Kidney (tissue), 14 donors: Measurements from ENCODE around the gene ABCB6. TPM values are rescaled to one million over a fixed set of nuclear protein-coding genes. Genes with fewer than 3 reads are reported as not detected.
A peak's percentile ranks its signal among the peaks of the same experiment; 100 is the strongest.
"Not testable (repeated sequence)": the region's sequence is repeated elsewhere in the genome, so short reads cannot be mapped to it uniquely, and the experiment has no call there.

ENCODE experiments used
- DNase-seq, 5 donors: peaks; one replicate each; pipeline ENCODE4 v3.0.0-alpha.2; 2013 to 2020
- FAIRE-seq: peaks from 2 replicates; lab custom pipeline; 2012; peaks lifted over from hg19 to GRCh38; lab: Jason Lieb, UNC
- H3K27ac ChIP-seq, 2 donors: one replicate each; pipeline ENCODE4 v1.7.0; 2013; ENCODE audit warnings: low read depth in 2 of 2, low read length in 2 of 2, inconsistent platforms in 1 of 2
- H3K27me3 ChIP-seq: one replicate; pipeline ENCODE4 v1.7.1; 2013; ENCODE audit warnings: low read length, inconsistent platforms; ENCODE audit not compliant: control insufficient read depth, insufficient read depth
- H3K36me3 ChIP-seq, 3 donors: one replicate each; pipeline versions ENCODE4 v1.7.0 to v1.7.1; 2013; ENCODE audit warnings: low read length in 3 of 3, control low read depth in 1 of 3, inconsistent platforms in 1 of 3; ENCODE audit not compliant: insufficient read depth in 3 of 3, control insufficient read depth in 2 of 3
- H3K4me1 ChIP-seq, 3 donors: one replicate each; pipeline versions ENCODE4 v1.7.0 to v1.7.1; 2013; ENCODE audit warnings: low read length in 3 of 3, inconsistent platforms in 1 of 3, low read depth in 1 of 3; ENCODE audit not compliant: control insufficient read depth in 2 of 3, insufficient read depth in 2 of 3
- H3K4me3 ChIP-seq, 3 donors: one replicate each; pipeline versions ENCODE4 v1.7.0 to v1.8.1; 2013; ENCODE audit warnings: low read length in 3 of 3, control low read depth in 1 of 3, inconsistent platforms in 1 of 3
- H3K9ac ChIP-seq, 3 donors: one replicate each; pipeline versions ENCODE4 v1.7.0 to v1.7.1; 2013; ENCODE audit warnings: low read length in 3 of 3, control low read depth in 1 of 3, inconsistent platforms in 1 of 3
- H3K9me3 ChIP-seq, 3 donors: one replicate each; pipeline versions ENCODE4 v1.7.0 to v1.7.1; 2013; ENCODE audit warnings: low read length in 3 of 3, control low read depth in 1 of 3, inconsistent platforms in 1 of 3; ENCODE audit not compliant: control insufficient read depth in 2 of 3, insufficient read depth in 1 of 3
- intact Hi-C: fragments of 100-400 bp; cut with DNase I; formaldehyde crosslinking; loops from one replicate; pipeline ENCODE4 v1.11.1; 2022
- polyA plus RNA-seq: library from polyadenylated mRNA; stranded (reverse); fragments of 350-450 nt; fragmentation: Illumina TruSeq; extraction: RNeasy Lipid Tissue Mini Kit (QIAGEN cat#74804); gene quantifications from one replicate; pipeline ENCODE4 v1.2.3, GENCODE V29; 2014; ENCODE audit warnings: low read depth, low replicate concordance; ENCODE audit not compliant: insufficient read depth
- total RNA-seq: library from RNA; stranded (reverse); fragmentation: NEBNext Ultra II Directional; extraction: Animal tissue kit (Norgen Biotek cat#: 25700); gene quantifications from one replicate; pipeline ENCODE4 v1.2.1, GENCODE V29; 2021
- TF ChIP-seq, protein P1 (sequence below): IDR thresholded peaks from 3 replicates; pipeline ENCODE4 v1.5.1; 2012; ENCODE audit warnings: mild to moderate bottlenecking, moderate library complexity, borderline replicate concordance; ENCODE audit not compliant: insufficient read depth; ENCODE audit errors: extremely low read depth
- donor health status: control.
- donor health status: control.
- donor health status: control.
- donor health status: control.
- donor health status: control.
- donor health status: DM: yes; HTN: yes; CAD: no.
- donor health status: Normal renal cell carcinoma (clear cell type).

ABCB6 gene
- total and polyA plus RNA-seq, 2 donors from 2014 or later, result 17.8 to 53.6 TPM

DNA sequence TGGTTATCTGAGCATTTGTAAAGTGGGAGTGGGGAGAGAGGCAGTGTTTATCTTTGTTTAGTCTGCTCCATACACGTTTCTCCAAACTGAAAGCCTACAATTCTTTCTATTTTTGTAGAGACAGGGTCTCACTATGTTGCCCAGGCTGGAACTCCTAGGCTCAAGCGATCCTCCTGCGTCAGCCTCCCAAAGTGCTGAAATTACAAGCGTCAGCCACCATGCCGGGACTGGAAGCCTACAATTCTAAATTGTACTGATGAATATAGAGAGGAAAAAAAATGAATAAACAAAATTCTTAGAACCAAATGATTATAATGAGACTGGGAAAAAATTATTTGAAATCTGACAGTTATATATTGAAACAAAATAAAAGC lies 13.6 kb downstream of the ABCB6 start:
- Histone ChIP-seq H3K9me3 (no peaks in the 10 kb centered on the region), H3K27me3 (no peaks in the 10 kb centered on the region), H3K9ac (no peak overlapping the region), H3K36me3 (peaks cover 0 to 19% (median 10%) of the 10 kb centered on the region in 3 donors), H3K4me1 (peaks cover 8 to 14% (median 9%) of the 10 kb centered on the region in 3 donors), H3K27ac (no peak overlapping the region), H3K4me3 (no peak overlapping the region)
- FAIRE-seq (no peak), DNase-seq (peak in 1 of 5 donors; percentile 45)
- intact Hi-C loops, result no loop called here
- TF ChIP-seq, protein P1, sequence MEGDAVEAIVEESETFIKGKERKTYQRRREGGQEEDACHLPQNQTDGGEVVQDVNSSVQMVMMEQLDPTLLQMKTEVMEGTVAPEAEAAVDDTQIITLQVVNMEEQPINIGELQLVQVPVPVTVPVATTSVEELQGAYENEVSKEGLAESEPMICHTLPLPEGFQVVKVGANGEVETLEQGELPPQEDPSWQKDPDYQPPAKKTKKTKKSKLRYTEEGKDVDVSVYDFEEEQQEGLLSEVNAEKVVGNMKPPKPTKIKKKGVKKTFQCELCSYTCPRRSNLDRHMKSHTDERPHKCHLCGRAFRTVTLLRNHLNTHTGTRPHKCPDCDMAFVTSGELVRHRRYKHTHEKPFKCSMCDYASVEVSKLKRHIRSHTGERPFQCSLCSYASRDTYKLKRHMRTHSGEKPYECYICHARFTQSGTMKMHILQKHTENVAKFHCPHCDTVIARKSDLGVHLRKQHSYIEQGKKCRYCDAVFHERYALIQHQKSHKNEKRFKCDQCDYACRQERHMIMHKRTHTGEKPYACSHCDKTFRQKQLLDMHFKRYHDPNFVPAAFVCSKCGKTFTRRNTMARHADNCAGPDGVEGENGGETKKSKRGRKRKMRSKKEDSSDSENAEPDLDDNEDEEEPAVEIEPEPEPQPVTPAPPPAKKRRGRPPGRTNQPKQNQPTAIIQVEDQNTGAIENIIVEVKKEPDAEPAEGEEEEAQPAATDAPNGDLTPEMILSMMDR, result no peak

DNA sequence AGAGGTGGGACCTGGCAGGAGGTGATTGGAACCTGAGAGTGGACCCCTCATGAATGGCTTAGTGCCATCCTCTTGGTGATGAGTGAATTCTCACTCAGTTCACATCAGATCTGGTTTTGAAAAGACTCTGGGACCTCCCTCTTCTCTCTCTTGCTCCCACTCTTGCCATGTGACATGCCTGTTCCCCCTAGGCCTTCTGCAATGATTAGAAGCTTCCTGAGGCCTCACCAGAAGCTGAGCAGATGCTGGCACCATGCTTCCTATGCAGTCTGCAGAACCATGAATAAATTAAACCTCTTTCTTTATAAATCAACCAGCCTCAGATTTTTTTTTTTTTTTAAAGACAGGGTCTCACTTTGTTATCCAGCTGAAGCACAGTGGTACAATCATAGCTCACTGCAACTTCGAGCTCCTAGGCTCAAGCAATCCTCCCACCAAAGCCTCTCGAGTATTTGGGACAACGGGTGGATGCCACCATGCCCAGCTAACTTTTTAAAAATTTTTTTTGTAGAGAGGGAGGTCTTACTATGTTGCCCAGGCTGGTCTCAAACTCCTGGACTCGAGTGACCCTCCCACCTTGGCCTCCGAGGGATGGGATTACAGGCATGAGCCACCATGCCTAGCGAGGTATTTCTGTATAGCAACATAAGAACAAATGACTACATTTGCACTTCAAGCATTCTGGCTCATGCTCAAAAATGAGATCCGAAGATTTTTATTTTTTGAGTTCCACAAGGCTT lies 14.2 kb downstream of the ABCB6 start:
- no peak for FAIRE-seq
- Histone ChIP-seq H3K27me3 (no peaks in the 10 kb centered on the region), H3K36me3 (peaks cover 0 to 15% (median 10%) of the 10 kb centered on the region in 3 donors), H3K4me3 (no peak overlapping the region), H3K27ac (no peak overlapping the region), H3K4me1 (peaks cover 8 to 14% (median 9%) of the 10 kb centered on the region in 3 donors), H3K9me3 (no peaks in the 10 kb centered on the region), H3K9ac (no peak overlapping the region)
- peak in 1 of 5 donors; percentile 30 for DNase-seq
- TF ChIP-seq, protein P1, result no peak
- intact Hi-C loops, result no loop called here

DNA sequence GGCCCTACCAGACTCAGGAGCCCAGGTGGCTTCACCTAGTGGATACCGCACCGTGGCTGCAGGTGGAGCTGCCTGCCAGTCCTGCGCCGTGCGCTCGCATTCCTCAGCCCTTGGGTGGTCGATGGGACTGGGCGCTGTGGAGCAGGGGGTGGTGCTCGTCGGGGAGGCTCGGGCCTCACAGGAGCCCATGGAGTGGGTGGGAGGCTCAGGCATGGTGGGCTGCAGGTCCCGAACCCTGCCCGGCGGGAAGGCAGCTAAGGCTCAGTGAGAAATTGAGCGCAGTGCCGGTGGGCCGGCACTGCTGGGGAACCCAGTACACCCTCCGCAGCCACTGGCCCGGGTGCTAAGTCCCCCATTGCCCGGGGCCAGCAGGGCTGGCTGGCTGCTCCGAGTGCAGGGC lies 17.4 kb downstream of the ABCB6 start:
- H3K27me3 ChIP-seq, FAIRE-seq, H3K4me1 ChIP-seq, H3K4me3 ChIP-seq, H3K27ac ChIP-seq, H3K36me3 ChIP-seq, intact Hi-C loops, H3K9me3 ChIP-seq, H3K9ac ChIP-seq: not testable (repeated sequence)
- DNase-seq, result peak in 1 of 5 donors; percentile 58

DNA sequence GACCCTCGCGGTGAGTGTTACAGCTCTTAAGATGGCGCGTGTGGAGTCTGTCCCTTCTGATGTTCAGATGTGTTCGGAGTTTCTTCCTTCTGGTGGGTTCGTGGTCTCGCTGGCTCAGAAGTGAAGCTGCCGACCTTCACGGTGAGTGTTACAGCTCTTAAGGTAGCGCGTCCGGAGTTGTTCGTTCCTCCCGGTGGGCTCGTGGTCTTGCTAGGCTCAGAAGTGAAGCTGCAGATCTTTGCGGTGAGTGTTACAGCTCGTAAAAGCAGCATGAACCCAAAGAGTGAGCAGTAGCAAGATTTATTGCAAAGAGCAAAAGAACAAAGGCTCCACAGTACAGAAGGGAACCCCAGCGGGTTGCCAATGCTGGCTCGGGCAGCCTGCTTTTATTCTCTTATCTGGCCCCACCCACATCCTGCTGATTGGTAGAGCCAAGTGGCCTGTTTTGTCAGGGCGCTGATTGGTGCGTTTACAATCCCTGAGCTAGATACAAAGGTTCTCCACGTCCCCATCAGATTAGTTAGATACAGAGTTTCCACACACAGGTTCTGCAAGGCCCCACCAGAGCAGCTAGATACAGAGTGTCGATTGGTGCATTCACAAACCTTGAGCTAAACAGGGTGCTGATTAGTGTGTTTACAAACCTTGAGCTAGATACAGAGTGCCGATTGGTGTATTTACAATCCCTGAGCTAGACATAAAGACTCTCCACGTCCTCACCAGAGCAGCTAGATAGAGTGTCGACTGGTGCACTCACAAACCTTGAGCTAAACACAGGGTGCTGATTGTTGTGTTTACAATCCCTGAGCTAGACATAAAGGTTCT lies 18.0 kb downstream of the ABCB6 start:
- H3K9ac ChIP-seq, DNase-seq, H3K9me3 ChIP-seq, H3K36me3 ChIP-seq, H3K27me3 ChIP-seq, H3K4me3 ChIP-seq, intact Hi-C loops, H3K27ac ChIP-seq, FAIRE-seq, H3K4me1 ChIP-seq: not testable (repeated sequence)
